GM23338 (cell line): ENCODE data around the gene SCFD2. TPM values are rescaled to one million over a fixed set of nuclear protein-coding genes. Genes with fewer than 3 reads are reported as not detected.
A peak's percentile ranks its signal among the peaks of the same experiment; 100 is the strongest.

Source experiments
- ATAC-seq: fragments of 200-7000 bp; cut with Tn5 transposase; 3 replicates; pipeline ENCODE4 v1.9.1; 2020
- DNase-seq: peaks from one replicate; pipeline ENCODE4 v3.0.0-alpha.2; 2015; ENCODE audit warnings: low spot score
- H2AFZ ChIP-seq: fragments of 200-600 bp; sonication (generic); 2 replicates; pipeline ENCODE4 v1.8.0; 2016; ENCODE audit warnings: antibody characterized with exemption, mild to moderate bottlenecking, moderate library complexity
- H3F3A ChIP-seq: fragments of 200-600 bp; sonication (generic); replicated peaks from 2 replicates; pipeline ENCODE4 v1.8.0; 2017; ENCODE audit warnings: antibody characterized with exemption, mixed run types, low read depth
- H3K27ac ChIP-seq: fragments of 200-600 bp; sonication (generic); 2 replicates; pipeline ENCODE4 v1.6.1; 2016; ENCODE audit warnings: low read depth
- H3K27me3 ChIP-seq: fragments of 200-600 bp; sonication (generic); 2 replicates; pipeline ENCODE4 v1.8.0; 2016; ENCODE audit warnings: mild to moderate bottlenecking, mixed run types, moderate library complexity; ENCODE audit not compliant: insufficient read depth
- H3K36me3 ChIP-seq: fragments of 200-600 bp; sonication (generic); 2 replicates; pipeline ENCODE4 v1.8.0; 2016; ENCODE audit warnings: mild to moderate bottlenecking; ENCODE audit not compliant: insufficient read depth
- H3K4me1 ChIP-seq: fragments of 200-600 bp; sonication (generic); 2 replicates; pipeline ENCODE4 v1.8.0; 2016; ENCODE audit warnings: mild to moderate bottlenecking, moderate library complexity; ENCODE audit not compliant: insufficient read depth
- H3K4me2 ChIP-seq: fragments of 200-600 bp; sonication (generic); 2 replicates; pipeline ENCODE4 v1.7.1; 2017; ENCODE audit warnings: mixed run types
- H3K4me3 ChIP-seq: fragments of 200-600 bp; sonication (generic); 2 replicates; pipeline ENCODE4 v1.6.1; 2016; ENCODE audit warnings: mixed run types
- H3K79me2 ChIP-seq: fragments of 200-600 bp; sonication (generic); replicated peaks from 2 replicates; pipeline ENCODE4 v1.8.0; 2017; ENCODE audit warnings: mild to moderate bottlenecking; ENCODE audit not compliant: insufficient read depth
- H3K9me2 ChIP-seq: fragments of 200-600 bp; sonication (generic); 2 replicates; pipeline ENCODE4 v1.8.0; 2017; ENCODE audit not compliant: insufficient read depth
- H4K20me1 ChIP-seq: fragments of 200-600 bp; sonication (generic); replicated peaks from 2 replicates; pipeline ENCODE4 v1.8.0; 2017; ENCODE audit warnings: mild to moderate bottlenecking; ENCODE audit not compliant: insufficient read depth
- H3K27ac Mint-ChIP-seq: 2 replicates; pipeline ENCODE4 v1.8.0; 2020; ENCODE audit warnings: inconsistent platforms, mild to moderate bottlenecking, moderate library complexity, mixed read lengths
- H3K27me3 Mint-ChIP-seq: 3 replicates; pipeline ENCODE4 v1.8.0; 2022; ENCODE audit warnings: low read depth, mild to moderate bottlenecking, moderate library complexity, mixed read lengths, inconsistent platforms; ENCODE audit not compliant: insufficient read depth, poor library complexity
- H3K36me3 Mint-ChIP-seq: 3 replicates; pipeline ENCODE4 v1.8.0; 2021; ENCODE audit warnings: low read depth, mild to moderate bottlenecking, inconsistent platforms, moderate library complexity, mixed read lengths
- H3K4me1 Mint-ChIP-seq: 3 replicates; pipeline ENCODE4 v1.8.0; 2020; ENCODE audit warnings: mild to moderate bottlenecking, inconsistent platforms, mixed read lengths
- H3K4me3 Mint-ChIP-seq: 3 replicates; pipeline ENCODE4 v1.8.0; 2021; ENCODE audit warnings: moderate library complexity, mild to moderate bottlenecking, inconsistent platforms, mixed read lengths
- H3K9me3 Mint-ChIP-seq: 3 replicates; pipeline ENCODE4 v1.8.0; 2020; ENCODE audit warnings: moderate library complexity, mild to moderate bottlenecking, inconsistent platforms, mixed read lengths
- CREB1 ChIP-seq: fragments of 250-450 bp; sonication (Bioruptor Pico); IDR thresholded peaks from 2 replicates; pipeline ENCODE4 v1.5.0; 2020; ENCODE audit warnings: low read depth, mild to moderate bottlenecking, moderate library complexity
- NANOG ChIP-seq: IDR thresholded peaks from 2 replicates; pipeline ENCODE4 v1.6.1; 2016; ENCODE audit warnings: antibody characterized with exemption, borderline replicate concordance
- ZNF114 ChIP-seq: fragments of 250-450 bp; sonication (Bioruptor Pico); IDR thresholded peaks from 2 replicates; pipeline ENCODE4 v1.5.0; 2020; ENCODE audit warnings: mild to moderate bottlenecking, moderate library complexity
- polyA plus RNA-seq: library from polyadenylated mRNA; unstranded; fragments of >200 nt; fragmentation: Nextera tagmentation; extraction: Ambion mirVana; gene quantifications from 2 replicates; pipeline ENCODE4 v1.2.1, GENCODE V29; 2016
- total RNA-seq: library from RNA; depleted of rRNA; stranded (reverse); fragments of >200 nt; shearing (Covaris generic); gene quantifications from 2 replicates; pipeline ENCODE4 v1.2.3, GENCODE V29; 2014
- TF ChIP-seq, protein P1 (sequence below): fragments of 250-450 bp; sonication (Bioruptor Pico); IDR thresholded peaks from 2 replicates; pipeline ENCODE4 v1.5.0; 2020; ENCODE audit warnings: mild to moderate bottlenecking, moderate library complexity
- TF ChIP-seq, protein P2 (sequence below): IDR thresholded peaks from one replicate; pipeline ENCODE4 v1.6.1; 2018; ENCODE audit warnings: antibody characterized with exemption; ENCODE audit not compliant: unreplicated experiment

Gene SCFD2
- total and polyA plus RNA-seq, 2 experiments from 2014 or later = 5.7 to 17.5 TPM

- no peaks in the 10 kb centered on the region for H3F3A ChIP-seq
- peak; percentile 55; the same call in 1 of the 2 replicates for TF ChIP-seq CREB1 (CRISPR knock-in tag)
- TF ChIP-seq, protein P1, sequence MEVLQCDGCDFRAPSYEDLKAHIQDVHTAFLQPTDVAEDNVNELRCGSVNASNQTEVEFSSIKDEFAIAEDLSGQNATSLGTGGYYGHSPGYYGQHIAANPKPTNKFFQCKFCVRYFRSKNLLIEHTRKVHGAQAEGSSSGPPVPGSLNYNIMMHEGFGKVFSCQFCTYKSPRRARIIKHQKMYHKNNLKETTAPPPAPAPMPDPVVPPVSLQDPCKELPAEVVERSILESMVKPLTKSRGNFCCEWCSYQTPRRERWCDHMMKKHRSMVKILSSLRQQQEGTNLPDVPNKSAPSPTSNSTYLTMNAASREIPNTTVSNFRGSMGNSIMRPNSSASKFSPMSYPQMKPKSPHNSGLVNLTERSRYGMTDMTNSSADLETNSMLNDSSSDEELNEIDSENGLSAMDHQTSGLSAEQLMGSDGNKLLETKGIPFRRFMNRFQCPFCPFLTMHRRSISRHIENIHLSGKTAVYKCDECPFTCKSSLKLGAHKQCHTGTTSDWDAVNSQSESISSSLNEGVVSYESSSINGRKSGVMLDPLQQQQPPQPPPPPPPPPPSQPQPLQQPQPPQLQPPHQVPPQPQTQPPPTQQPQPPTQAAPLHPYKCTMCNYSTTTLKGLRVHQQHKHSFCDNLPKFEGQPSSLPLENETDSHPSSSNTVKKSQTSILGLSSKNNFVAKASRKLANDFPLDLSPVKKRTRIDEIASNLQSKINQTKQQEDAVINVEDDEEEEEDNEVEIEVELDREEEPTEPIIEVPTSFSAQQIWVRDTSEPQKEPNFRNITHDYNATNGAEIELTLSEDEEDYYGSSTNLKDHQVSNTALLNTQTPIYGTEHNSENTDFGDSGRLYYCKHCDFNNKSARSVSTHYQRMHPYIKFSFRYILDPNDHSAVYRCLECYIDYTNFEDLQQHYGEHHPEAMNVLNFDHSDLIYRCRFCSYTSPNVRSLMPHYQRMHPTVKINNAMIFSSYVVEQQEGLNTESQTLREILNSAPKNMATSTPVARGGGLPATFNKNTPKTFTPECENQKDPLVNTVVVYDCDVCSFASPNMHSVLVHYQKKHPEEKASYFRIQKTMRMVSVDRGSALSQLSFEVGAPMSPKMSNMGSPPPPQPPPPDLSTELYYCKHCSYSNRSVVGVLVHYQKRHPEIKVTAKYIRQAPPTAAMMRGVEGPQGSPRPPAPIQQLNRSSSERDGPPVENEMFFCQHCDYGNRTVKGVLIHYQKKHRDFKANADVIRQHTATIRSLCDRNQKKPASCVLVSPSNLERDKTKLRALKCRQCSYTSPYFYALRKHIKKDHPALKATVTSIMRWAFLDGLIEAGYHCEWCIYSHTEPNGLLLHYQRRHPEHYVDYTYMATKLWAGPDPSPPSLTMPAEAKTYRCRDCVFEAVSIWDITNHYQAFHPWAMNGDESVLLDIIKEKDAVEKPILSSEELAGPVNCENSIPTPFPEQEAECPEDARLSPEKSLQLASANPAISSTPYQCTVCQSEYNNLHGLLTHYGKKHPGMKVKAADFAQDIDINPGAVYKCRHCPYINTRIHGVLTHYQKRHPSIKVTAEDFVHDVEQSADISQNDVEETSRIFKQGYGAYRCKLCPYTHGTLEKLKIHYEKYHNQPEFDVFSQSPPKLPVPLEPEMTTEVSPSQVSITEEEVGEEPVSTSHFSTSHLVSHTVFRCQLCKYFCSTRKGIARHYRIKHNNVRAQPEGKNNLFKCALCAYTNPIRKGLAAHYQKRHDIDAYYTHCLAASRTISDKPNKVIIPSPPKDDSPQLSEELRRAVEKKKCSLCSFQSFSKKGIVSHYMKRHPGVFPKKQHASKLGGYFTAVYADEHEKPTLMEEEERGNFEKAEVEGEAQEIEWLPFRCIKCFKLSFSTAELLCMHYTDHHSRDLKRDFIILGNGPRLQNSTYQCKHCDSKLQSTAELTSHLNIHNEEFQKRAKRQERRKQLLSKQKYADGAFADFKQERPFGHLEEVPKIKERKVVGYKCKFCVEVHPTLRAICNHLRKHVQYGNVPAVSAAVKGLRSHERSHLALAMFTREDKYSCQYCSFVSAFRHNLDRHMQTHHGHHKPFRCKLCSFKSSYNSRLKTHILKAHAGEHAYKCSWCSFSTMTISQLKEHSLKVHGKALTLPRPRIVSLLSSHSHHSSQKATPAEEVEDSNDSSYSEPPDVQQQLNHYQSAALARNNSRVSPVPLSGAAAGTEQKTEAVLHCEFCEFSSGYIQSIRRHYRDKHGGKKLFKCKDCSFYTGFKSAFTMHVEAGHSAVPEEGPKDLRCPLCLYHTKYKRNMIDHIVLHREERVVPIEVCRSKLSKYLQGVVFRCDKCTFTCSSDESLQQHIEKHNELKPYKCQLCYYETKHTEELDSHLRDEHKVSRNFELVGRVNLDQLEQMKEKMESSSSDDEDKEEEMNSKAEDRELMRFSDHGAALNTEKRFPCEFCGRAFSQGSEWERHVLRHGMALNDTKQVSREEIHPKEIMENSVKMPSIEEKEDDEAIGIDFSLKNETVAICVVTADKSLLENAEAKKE (CRISPR knock-in tag) = peak; percentile 96
- 0 out of 2 replicates have a peak, but pooled peaks have one; percentile 12 for TF ChIP-seq ZNF114
- TF ChIP-seq NANOG = peak; percentile 67; the same call in 1 of the 2 replicates
- TF ChIP-seq, protein P2, sequence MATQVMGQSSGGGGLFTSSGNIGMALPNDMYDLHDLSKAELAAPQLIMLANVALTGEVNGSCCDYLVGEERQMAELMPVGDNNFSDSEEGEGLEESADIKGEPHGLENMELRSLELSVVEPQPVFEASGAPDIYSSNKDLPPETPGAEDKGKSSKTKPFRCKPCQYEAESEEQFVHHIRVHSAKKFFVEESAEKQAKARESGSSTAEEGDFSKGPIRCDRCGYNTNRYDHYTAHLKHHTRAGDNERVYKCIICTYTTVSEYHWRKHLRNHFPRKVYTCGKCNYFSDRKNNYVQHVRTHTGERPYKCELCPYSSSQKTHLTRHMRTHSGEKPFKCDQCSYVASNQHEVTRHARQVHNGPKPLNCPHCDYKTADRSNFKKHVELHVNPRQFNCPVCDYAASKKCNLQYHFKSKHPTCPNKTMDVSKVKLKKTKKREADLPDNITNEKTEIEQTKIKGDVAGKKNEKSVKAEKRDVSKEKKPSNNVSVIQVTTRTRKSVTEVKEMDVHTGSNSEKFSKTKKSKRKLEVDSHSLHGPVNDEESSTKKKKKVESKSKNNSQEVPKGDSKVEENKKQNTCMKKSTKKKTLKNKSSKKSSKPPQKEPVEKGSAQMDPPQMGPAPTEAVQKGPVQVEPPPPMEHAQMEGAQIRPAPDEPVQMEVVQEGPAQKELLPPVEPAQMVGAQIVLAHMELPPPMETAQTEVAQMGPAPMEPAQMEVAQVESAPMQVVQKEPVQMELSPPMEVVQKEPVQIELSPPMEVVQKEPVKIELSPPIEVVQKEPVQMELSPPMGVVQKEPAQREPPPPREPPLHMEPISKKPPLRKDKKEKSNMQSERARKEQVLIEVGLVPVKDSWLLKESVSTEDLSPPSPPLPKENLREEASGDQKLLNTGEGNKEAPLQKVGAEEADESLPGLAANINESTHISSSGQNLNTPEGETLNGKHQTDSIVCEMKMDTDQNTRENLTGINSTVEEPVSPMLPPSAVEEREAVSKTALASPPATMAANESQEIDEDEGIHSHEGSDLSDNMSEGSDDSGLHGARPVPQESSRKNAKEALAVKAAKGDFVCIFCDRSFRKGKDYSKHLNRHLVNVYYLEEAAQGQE = no peak
- peaks cover 60% of the 10 kb centered on the region for H3K4me1 Mint-ChIP-seq
- peaks cover 3% of the 10 kb centered on the region; the same call in 2 of the 3 replicates for H3K9me3 Mint-ChIP-seq
- peaks cover 28% of the 10 kb centered on the region for H3K4me1 ChIP-seq
- no peaks in the 10 kb centered on the region for H3K36me3 ChIP-seq
- no peak overlapping the region for H2AFZ ChIP-seq
- no peaks in the 10 kb centered on the region for H4K20me1 ChIP-seq
- H3K27me3 ChIP-seq = no peaks in the 10 kb centered on the region
- H3K9me2 ChIP-seq = no peaks in the 10 kb centered on the region; the same call in 1 of the 2 replicates
- peak; percentile 82 for ATAC-seq
- no peaks in the 10 kb centered on the region for H3K79me2 ChIP-seq
- peak overlapping the region; percentile 25 for H3K4me3 Mint-ChIP-seq
- H3K4me3 ChIP-seq = no peak overlapping the region
- DNase-seq = peak; percentile 83
- peak overlapping the region; percentile 9; the same call in 1 of the 2 replicates for H3K27ac ChIP-seq
- peaks cover 6% of the 10 kb centered on the region for H3K36me3 Mint-ChIP-seq
- peak overlapping the region; percentile 55 for H3K4me2 ChIP-seq
- H3K27me3 Mint-ChIP-seq = peaks cover 6% of the 10 kb centered on the region
- H3K27ac Mint-ChIP-seq = no peak overlapping the region
These were observed 492.0 kb downstream of the SCFD2 start for GRCh38 chr4:52873861-52874343.
